ENCODE results near the gene SNED1.

Gene SNED1

GRCh38 chr2:241132538-241133435, 134.4 kb downstream of the SNED1 start:
- no peak for DNase-seq

GRCh38 chr2:241133436-241133820, 135.0 kb downstream of the SNED1 start:
- no peak for DNase-seq

GRCh38 chr2:241134711-241135110, 136.3 kb downstream of the SNED1 start:
- DNase-seq = no peak

GRCh38 chr2:241135737-241136136, 137.3 kb downstream of the SNED1 start:
- no peak for DNase-seq

- no peak for DNase-seq
These were observed 137.8 kb downstream of the SNED1 start for GRCh38 chr2:241136191-241136590.

GRCh38 chr2:241136661-241137260, 138.3 kb downstream of the SNED1 start:
- DNase-seq = no peak

GRCh38 chr2:241137276-241138190, 139.1 kb downstream of the SNED1 start:
- no peak for DNase-seq

GRCh38 chr2:241138471-241138870, 140.1 kb downstream of the SNED1 start:
- DNase-seq = no peak

- no peak for DNase-seq
These were observed 141.4 kb downstream of the SNED1 start for GRCh38 chr2:241139531-241140444.

- no peak for DNase-seq
These were observed 142.0 kb downstream of the SNED1 start for GRCh38 chr2:241140445-241140840.

GRCh38 chr2:241141214-241141770, 142.9 kb downstream of the SNED1 start:
- no peak for DNase-seq

- no peak for DNase-seq
These were observed 143.6 kb downstream of the SNED1 start for GRCh38 chr2:241142063-241142462.

- no peak for DNase-seq
These were observed 144.2 kb downstream of the SNED1 start for GRCh38 chr2:241142593-241142992.
